Fibroblast of peridontal ligament (primary cell): ENCODE results near the gene KISS1R.

Source experiments
- DNase-seq: peaks from one replicate; pipeline ENCODE4 v3.0.0-alpha.2; 2010; ENCODE audit errors: extremely low read depth

The KISS1R gene

GRCh38 chr19:899336-900042, 17.6 kb upstream of the KISS1R start:
- no peak for DNase-seq

DNA sequence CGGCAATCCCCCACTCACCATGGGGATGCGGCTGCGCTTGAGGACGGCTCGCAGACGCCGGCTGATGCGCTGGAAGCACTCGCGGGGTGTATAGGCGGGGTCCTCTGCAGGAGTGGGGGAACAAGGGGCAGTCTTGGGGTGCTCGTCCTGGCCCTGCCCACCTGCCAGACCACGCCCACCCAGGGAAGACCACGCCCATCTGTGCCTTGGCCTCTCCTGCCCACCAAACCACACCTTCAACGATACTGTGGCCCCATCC, 17.2 kb upstream of the KISS1R start:
- no peak for DNase-seq

DNA sequence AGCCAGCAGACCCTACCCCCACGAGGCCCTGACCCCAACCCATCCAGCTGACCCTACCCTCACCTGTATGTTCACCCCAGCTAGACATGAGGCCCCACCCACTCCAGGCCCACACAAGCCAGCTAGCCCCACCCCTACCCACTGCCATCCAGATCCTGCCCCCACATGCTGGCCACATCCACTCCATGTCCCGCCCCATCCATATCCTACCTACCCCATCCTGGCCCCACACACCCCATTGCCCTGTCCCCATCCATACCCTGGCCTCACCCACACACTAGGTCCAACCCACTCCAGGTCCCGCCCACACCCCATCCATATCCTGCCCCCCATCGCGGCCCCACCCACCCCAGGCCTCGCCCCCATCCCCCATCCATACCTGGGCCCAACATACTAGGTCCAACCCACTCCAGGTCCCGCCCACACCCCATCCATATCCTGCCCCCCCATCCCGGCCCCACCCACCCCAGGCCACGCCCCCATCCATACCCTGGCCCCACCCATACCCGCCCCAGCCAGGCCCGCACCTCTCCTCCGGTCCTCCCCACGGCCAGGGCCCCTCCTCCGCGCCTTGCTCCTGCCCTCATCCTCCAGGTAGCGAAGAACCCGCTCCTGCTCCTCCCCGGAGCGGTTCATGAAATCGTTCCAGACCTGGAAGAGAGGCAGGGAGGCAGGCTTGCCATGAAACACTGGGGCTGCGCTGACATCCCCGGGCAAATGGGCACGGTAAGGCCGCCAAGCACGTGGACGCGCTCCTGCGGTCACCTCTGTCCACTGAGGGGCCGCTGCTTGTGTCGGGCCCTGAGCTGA, 16.6 kb upstream of the KISS1R start:
- DNase-seq, result no peak

- no peak for DNase-seq
Measured at GRCh38 chr19:901216-902092, 15.7 kb upstream of the KISS1R start.

DNA sequence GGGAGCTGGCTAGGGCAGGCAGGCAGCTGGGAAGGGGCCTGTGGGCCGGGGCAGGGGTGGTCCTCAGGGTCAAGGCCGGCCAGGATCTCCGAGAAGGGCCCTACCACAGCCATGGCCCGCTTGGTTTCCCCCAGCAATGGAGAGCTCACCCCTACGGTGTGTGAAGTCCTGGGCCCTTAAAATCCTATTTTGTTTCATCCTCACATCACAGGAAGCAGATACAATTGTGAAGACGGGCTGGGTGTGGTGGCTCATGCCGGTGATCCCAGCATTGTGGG, 15.1 kb upstream of the KISS1R start:
- DNase-seq, result no peak

GRCh38 chr19:902446-903226, 14.5 kb upstream of the KISS1R start:
- DNase-seq, result no peak

DNA sequence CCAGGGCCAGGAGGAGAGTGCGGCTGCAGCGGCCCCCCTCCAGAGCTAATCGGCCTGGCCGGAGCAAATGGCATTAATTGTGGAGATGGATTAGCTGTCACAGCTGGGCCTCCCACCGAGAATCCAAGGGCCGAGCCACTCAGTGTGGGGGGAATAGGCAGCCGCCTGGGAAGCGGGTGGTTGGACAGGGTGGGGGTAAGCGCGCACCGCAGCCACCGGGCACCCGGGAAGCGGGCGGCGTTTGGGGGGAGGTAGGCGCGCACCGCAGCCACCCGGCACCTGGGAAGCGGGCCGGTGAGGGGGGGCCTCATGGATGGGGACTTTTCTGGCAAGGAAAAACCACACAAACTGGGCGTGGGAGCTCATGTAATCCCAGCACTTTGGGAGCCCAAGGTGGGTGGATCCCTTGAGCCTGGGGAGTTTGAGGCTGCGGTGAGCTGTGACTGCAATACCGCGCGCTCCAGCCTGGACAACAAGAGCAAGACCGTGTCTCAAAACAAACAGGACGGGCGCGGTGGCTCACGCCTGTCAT, 13.8 kb upstream of the KISS1R start:
- no peak for DNase-seq

DNA sequence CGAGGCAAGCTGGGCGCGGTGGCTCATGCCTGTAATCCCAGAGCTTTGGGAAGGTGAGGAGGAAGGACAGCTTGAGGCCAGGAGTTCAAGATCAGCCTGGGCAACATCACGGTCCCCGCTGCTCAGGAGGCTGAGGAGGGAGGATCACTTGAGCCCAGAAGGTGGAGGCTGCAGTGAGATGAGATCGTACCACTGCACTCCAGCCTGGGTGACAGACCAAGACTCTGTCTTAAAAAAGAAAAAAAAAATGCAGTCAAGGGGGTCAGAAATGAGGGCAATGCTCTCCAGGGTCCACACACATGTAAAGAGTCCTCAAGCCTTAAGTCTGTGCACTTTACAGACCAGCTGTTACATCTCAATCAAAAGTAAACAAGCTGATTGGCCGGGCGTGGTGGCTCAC, 12.6 kb upstream of the KISS1R start:
- no peak for DNase-seq

DNA sequence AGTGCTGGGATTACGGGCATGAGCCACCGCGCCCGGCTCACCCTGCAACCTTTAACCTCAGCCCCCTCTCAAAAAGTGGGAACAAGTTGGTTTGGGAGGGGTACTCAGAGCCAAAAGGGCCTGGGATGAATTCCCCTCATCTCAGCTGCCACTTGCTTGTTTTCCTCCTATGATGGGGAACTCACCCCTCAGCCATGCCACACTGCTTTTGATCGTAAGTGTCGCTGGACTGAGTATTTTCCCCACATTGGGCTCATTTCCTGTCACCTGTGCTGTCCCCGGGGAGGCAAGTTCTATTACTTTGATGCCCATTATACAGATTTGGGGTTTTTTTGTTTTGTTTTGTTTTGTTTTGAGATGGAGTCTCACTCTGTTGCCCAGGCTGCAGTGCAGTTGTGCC, 10.7 kb upstream of the KISS1R start:
- DNase-seq, result no peak

DNA sequence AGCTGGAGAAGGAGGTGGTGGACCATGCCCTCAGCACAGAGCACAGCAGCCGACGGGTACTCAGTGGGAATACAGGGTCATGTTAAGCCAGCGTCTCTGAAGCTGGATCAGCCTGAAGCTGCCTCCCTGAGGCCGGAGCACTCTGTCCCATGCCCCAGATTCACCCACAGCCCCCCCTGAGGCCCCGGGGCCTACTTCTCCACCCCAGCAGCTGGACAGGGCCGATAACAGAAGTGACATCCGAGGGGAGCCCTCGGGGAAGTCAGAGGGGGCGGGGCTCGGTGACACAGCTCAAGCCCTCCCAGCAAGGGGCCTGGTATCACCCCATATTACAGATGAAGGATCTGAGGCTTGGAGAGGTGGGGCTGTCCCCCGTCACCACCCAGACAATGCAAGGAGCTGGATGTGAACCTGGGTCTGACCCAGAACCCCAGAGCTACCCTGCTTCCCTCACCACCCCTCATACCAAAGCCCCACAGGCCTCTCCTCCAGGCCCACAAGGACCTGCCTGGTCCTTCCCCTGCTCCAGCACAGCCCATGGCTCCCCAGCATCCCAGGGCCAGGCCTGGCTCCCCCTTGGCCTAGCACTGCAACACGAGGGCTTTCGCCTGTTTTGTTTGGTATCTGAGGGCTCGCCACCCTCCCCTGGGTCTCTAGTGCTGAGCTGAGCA, 9.8 kb upstream of the KISS1R start:
- no peak for DNase-seq

GRCh38 chr19:911197-912033, 5.7 kb upstream of the KISS1R start:
- DNase-seq, result no peak

DNA sequence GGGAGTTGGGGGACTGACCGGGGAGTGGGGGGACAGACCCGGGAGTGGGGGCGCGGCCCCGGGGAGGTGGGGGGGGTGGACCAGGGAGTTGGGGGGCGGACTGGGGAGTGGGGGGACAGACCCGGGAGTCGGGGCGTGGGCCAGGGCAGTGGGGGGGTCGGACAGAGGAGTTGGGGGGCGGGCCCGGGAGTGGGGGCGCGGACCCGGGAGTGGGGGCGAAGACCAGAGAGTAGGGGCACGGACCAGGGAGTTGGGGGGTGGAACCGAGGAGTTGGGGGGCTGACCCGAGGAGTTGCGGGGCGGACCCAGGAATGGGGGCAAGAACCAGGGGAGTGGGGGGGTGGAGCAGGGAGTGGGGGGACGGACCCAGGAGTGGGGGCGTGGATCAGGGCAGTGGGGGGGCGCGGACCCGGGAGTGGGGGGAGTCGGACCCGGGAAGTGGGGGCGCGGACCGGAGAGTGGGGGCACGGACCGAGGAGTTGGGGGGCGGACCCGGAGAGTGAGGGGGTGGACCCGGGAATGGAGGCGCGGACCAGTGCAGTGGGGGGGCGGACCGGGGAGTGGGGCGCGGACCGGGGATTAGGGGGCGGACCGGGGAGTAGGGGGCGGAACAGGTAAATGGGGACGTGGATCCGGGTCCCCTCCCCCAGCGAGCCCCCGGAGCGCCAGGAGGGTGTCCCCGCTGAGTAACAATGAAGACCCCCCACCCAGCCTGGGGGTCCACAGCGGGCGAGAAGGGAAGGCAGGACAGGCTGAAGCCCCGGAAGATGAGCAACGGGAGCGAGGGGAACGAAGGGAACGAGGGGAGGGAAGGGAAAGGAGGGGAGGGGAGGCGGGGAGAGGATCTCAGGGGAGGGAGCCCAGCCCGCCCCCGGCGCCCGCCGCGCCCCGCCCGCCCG, 4.7 kb upstream of the KISS1R start:
- DNase-seq, result no peak

DNA sequence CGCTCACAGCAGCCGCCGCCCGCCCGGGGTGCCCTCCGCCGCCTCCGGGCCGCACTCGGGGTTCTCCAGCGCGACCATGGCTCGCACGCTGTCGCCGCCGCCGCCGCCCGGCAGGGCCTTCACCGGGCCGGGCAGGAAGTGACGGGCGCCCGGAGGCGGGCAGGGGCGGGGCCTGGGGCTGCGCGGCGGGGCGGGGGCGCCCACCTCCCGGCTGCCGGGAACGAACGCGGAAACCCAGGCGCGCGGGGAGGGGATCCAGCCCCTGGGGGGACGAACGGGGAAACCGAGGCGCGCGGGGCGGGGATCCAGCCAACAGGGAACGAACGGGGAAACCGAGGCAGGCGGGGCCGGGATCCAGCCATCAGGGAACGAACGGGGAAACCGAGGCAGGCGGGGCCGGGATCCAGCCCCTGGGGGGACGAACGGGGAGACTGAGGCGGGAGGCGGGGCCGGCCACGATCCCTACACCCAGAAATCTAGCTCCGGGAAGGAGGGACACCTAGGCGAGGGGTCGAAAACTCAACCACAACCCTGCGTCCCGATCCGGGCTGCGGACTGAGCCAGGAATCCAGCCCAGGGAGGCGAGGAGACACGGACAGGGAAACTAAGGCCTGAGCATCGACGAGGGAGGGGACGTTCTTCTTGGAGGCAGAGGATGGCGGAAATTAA, 3.9 kb upstream of the KISS1R start, which contains the start of gene R3HDM4:
R3HDM4 (minus strand) TSS at position 140 of the 669 bp plus-strand sequence; CDS start at position 78, 62 bp downstream.
- DNase-seq, result peak; percentile 30

GRCh38 chr19:916645-917322, 349 bp upstream of the KISS1R start:
- DNase-seq, result no peak

DNA sequence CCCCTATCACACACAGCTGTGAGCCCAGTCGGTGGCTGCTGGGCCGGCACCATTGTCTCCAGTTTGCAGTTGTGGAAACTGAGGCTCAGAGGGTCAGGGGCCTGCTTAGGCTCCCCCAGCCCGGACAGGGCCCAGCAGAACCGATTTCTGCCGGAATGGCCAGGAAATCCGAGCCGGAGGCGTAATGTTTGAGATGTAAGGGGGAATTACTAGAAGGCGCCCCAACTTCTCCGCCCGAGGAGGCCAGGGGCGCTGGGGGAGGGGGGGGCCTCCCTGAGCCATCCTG, 962 bp downstream of the KISS1R start:
- no peak for DNase-seq

- DNase-seq, result no peak
Measured at GRCh38 chr19:918481-919198, 1.5 kb downstream of the KISS1R start.

- DNase-seq, result no peak
Measured at GRCh38 chr19:919199-920050, 2.3 kb downstream of the KISS1R start.
